OCI-LY3 (cell line): ENCODE measurements around the gene MYO1E.

ENCODE experiments used
- H2AFZ ChIP-seq: fragments of 200-600, 300-600 bp; shearing (Covaris generic); 2 replicates; pipeline ENCODE4 v1.6.0; 2014; ENCODE audit warnings: antibody characterized with exemption, low read depth, low read length
- H3K27ac ChIP-seq: fragments of 200-600, 300-600 bp; sonication (generic); 2 replicates; pipeline ENCODE4 v1.5.1; 2014; ENCODE audit warnings: mild to moderate bottlenecking, low read length, moderate library complexity, mixed read lengths
- H3K27me3 ChIP-seq: fragments of 200-600, 300-600 bp; sonication (generic); 2 replicates; pipeline ENCODE4 v1.6.1; 2014; ENCODE audit warnings: low read depth, low read length, mixed read lengths
- H3K36me3 ChIP-seq: fragments of 200-600, 300-600 bp; sonication (generic); replicated peaks from 2 replicates; pipeline ENCODE3; 2014; ENCODE audit warnings: low read depth, low read length, mixed read lengths
- H3K4me1 ChIP-seq: fragments of 300-600, 200-600 bp; sonication (generic); 2 replicates; pipeline ENCODE4 v1.6.1; 2014; ENCODE audit warnings: low read length, mixed read lengths
- H3K4me2 ChIP-seq: fragments of 200-600, 300-600 bp; sonication (generic); 2 replicates; pipeline ENCODE4 v1.6.1; 2014; ENCODE audit warnings: low read length, mixed read lengths
- H3K4me3 ChIP-seq: fragments of 300-600, 200-600 bp; sonication (generic); 2 replicates; pipeline ENCODE4 v1.5.1; 2014; ENCODE audit warnings: antibody characterized with exemption, mild to moderate bottlenecking, low read length, moderate library complexity
- H3K79me2 ChIP-seq: fragments of 300-600, 200-600 bp; shearing (Covaris generic); 2 replicates; pipeline ENCODE4 v1.6.1; 2014; ENCODE audit warnings: mild to moderate bottlenecking, low read length, mixed read lengths
- H3K9ac ChIP-seq: fragments of 300-600, 200-600 bp; shearing (Covaris generic); 2 replicates; pipeline ENCODE4 v1.6.0; 2014; ENCODE audit warnings: mild to moderate bottlenecking, low read length, moderate library complexity
- H3K9me3 ChIP-seq: fragments of 200-600, 300-600 bp; shearing (Covaris generic); 2 replicates; pipeline ENCODE4 v1.6.1; 2014; ENCODE audit warnings: low read length, mixed read lengths; ENCODE audit not compliant: insufficient read depth
- H4K20me1 ChIP-seq: fragments of 200-600, 300-600 bp; sonication (generic); 2 replicates; pipeline ENCODE4 v1.6.1; 2016; ENCODE audit warnings: low read length, mixed read lengths; ENCODE audit not compliant: insufficient read depth
- CTCF ChIP-seq: fragments of 200-600, 300-600 bp; sonication (generic); IDR thresholded peaks from 2 replicates; pipeline ENCODE4 v1.5.1; 2014; ENCODE audit warnings: antibody characterized with exemption, low read length, low read depth
- EZH2phosphoT487 ChIP-seq: fragments of 200-600 bp; shearing (Covaris generic); IDR thresholded peaks from 2 replicates; pipeline ENCODE4 v1.6.1; 2018; ENCODE audit warnings: antibody characterized with exemption, mixed run types, low read depth

The MYO1E gene

GRCh38 chr15:59178151-59178695, 194.4 kb downstream of the MYO1E start:
- H3K4me3 ChIP-seq, result no peak overlapping the region
- TF ChIP-seq EZH2phosphoT487 (no peak), CTCF (no peak)
- no peak overlapping the region for H3K4me2 ChIP-seq
- H3K9me3 ChIP-seq, result no peaks in the 10 kb centered on the region
- H3K27ac ChIP-seq, result no peak overlapping the region
- H3K4me1 ChIP-seq, result peaks cover 24% of the 10 kb centered on the region
- H3K79me2 ChIP-seq, result no peaks in the 10 kb centered on the region
- no peaks in the 10 kb centered on the region for H3K27me3 ChIP-seq
- peaks cover 17% of the 10 kb centered on the region for H3K36me3 ChIP-seq
- no peak overlapping the region for H3K9ac ChIP-seq
- no peaks in the 10 kb centered on the region for H4K20me1 ChIP-seq
- H2AFZ ChIP-seq, result no peak overlapping the region

- no peak overlapping the region for H3K4me3 ChIP-seq
- no peaks in the 10 kb centered on the region for H3K27me3 ChIP-seq
- no peak overlapping the region for H2AFZ ChIP-seq
- H3K4me2 ChIP-seq, result no peak overlapping the region
- H3K27ac ChIP-seq, result no peak overlapping the region
- no peak for TF ChIP-seq EZH2phosphoT487
- TF ChIP-seq CTCF, result no peak
- H3K36me3 ChIP-seq, result peaks cover 15% of the 10 kb centered on the region
- H3K79me2 ChIP-seq, result no peaks in the 10 kb centered on the region
- peaks cover 24% of the 10 kb centered on the region for H3K4me1 ChIP-seq
- no peaks in the 10 kb centered on the region for H3K9me3 ChIP-seq
- H3K9ac ChIP-seq, result no peak overlapping the region
- H4K20me1 ChIP-seq, result no peaks in the 10 kb centered on the region
Measured at GRCh38 chr15:59177317-59177660, 195.4 kb downstream of the MYO1E start.

GRCh38 chr15:59176653-59177316, 195.9 kb downstream of the MYO1E start:
- Histone ChIP-seq H3K4me3 (no peak overlapping the region), H3K36me3 (peaks cover 13% of the 10 kb centered on the region), H3K9me3 (no peaks in the 10 kb centered on the region), H3K27me3 (no peaks in the 10 kb centered on the region), H3K4me2 (no peak overlapping the region), H3K9ac (no peak overlapping the region), H4K20me1 (no peaks in the 10 kb centered on the region), H3K79me2 (no peaks in the 10 kb centered on the region), H2AFZ (no peak overlapping the region), H3K27ac (no peak overlapping the region), H3K4me1 (peaks cover 24% of the 10 kb centered on the region)
- TF ChIP-seq EZH2phosphoT487, result no peak
- TF ChIP-seq CTCF, result no peak

GRCh38 chr15:59174835-59175831, 197.5 kb downstream of the MYO1E start:
- peak overlapping the region; percentile 29 for H3K4me2 ChIP-seq
- H2AFZ ChIP-seq, result no peak overlapping the region
- no peak overlapping the region for H3K27ac ChIP-seq
- no peaks in the 10 kb centered on the region for H3K79me2 ChIP-seq
- no peak overlapping the region for H3K4me3 ChIP-seq
- H3K4me1 ChIP-seq, result peaks cover 24% of the 10 kb centered on the region
- TF ChIP-seq CTCF (peak; percentile 85), EZH2phosphoT487 (no peak)
- H3K36me3 ChIP-seq, result peaks cover 8% of the 10 kb centered on the region
- no peak overlapping the region for H3K9ac ChIP-seq
- no peaks in the 10 kb centered on the region for H4K20me1 ChIP-seq
- no peaks in the 10 kb centered on the region for H3K27me3 ChIP-seq
- H3K9me3 ChIP-seq, result no peaks in the 10 kb centered on the region
